CD4-positive, alpha-beta T cell treated with Interleukin-1 beta for 1 hour (primary cell): ENCODE data around the gene BFSP2.
"Not testable (repeated sequence)": the region's sequence is repeated elsewhere in the genome, so short reads cannot be mapped to it uniquely, and the experiment has no call there.

Source experiments
- DNase-seq, 2 donors: peaks; one replicate each; pipeline ENCODE4 v3.0.0-alpha.2; 2020 to 2022

The BFSP2 gene

GRCh38 chr3:133457465-133458067 lies 57.7 kb downstream of the BFSP2 start:
- no peak for DNase-seq

DNA sequence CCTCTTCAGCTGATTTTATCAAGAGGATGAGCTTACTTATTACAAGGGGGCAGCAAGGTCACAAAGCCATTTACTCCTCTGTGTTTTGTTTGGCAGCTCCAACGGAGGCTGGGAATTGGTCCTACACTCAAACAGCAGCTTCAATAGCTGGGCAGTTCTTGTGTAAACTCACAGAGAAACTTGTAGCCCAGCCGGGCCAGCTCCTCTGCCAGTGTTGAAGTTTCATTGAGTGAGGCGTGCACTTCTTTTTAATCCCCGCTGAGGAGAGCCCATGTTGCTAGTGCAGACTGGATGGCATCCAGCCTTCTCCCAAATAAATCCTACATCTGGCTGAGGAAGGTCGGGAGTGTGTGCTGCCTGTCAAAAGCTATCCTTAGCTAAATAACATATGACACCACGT lies 59.5 kb downstream of the BFSP2 start:
- no peak for DNase-seq

DNA sequence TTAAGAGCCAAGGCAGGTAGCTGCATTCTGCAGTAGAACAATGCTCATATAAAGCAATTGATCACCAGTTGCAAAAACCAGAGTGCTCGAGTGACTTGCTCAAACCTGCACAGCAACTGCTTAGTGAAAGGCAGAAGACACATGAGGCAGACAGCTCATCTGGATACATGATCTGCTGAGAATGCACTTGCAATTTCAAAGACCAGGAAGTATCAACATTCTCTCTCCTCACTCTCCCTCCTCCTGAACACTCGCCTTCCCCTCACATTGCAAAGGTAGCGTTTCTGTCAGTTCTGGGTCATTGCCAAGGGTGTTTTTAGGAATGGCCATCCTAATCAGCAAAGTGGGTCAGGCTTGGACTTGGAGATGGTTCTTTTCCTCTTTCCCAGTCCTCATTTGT lies 61.0 kb downstream of the BFSP2 start:
- no peak for DNase-seq

GRCh38 chr3:133461291-133461690 lies 61.4 kb downstream of the BFSP2 start:
- DNase-seq: no peak

GRCh38 chr3:133463347-133463860 lies 63.5 kb downstream of the BFSP2 start:
- no peak for DNase-seq

GRCh38 chr3:133464573-133464972 lies 64.7 kb downstream of the BFSP2 start:
- DNase-seq: no peak

- peak in 1 of 2 donors; percentile 47 for DNase-seq
Observed at GRCh38 chr3:133466531-133467386, 66.9 kb downstream of the BFSP2 start.

GRCh38 chr3:133467780-133468179 lies 67.9 kb downstream of the BFSP2 start:
- DNase-seq: no peak

DNA sequence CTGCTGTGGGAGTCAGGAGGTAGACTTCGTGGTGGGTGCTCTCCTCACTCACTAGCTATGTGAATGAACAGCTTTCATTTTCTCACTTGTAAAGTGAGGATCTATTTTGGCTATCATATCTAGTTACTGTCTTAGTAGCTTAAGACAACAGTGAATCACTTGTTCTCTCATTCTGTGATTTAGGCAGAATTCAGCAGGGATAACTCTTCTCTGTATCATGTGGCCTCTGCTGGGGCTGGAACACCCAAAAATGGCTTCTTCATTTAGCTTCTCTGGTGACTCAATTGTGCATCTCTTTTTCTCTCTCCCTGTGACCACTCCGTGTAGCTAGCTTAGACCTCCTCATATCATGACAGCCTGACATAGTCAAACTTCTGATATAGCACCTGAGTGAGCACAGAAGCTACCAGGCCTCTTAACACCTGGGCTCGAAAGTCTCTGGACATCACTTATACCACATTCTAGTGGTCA lies 68.4 kb downstream of the BFSP2 start:
- DNase-seq: no peak

DNA sequence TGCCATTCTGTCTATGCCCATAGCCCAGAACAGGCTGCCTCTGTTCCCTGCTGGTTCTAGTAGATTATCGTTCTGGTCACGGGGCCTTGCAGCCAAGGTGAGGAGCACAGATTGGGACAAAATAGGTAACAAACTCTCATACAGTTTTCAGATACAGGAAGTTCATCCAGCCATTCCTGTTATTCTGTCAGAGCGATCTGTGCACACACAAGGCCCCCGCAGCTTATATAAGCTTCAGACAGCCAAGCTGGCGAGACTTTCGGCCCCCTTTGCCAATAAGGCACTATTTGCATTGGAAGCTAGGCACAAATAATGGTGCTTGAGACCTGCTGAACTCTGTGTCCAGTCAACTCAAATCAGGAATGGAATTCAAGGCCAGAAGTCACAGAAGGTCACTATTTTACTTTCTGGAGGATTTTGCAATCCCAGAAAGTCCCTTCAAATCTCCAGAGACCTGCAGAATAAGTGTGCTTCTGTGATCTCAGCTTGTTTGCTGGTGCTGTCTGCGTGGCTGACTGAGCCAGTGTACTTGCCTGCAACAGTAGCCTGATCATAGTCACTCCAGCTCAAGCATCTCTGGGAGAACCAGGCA lies 69.4 kb downstream of the BFSP2 start:
- no peak for DNase-seq

DNA sequence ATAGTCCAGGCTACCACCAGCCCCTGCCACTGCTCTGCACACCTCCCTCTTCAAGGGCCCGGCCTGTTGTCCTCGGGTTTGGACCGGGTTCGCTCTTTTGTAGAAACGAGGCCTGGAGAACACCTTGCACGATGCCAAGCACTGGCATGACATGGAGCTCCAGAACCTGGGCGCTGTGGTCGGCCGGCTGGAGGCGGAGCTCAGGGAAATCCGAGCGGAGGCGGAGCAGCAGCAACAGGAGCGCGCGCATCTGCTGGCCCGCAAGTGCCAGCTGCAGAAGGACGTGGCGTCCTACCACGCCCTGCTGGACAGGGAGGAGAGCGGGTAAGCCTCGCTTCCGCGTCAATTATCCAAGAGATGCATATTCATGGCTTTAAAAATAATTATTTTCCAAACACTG lies 72.4 kb downstream of the BFSP2 start:
- DNase-seq: no peak

- no peak for DNase-seq
Observed at GRCh38 chr3:133472889-133473288, 73.0 kb downstream of the BFSP2 start.

- not testable (repeated sequence) for DNase-seq
Observed at GRCh38 chr3:133473472-133474191, 73.8 kb downstream of the BFSP2 start.

GRCh38 chr3:133474251-133474801 lies 74.5 kb downstream of the BFSP2 start:
- no peak for DNase-seq

GRCh38 chr3:133474817-133475216 lies 75.0 kb downstream of the BFSP2 start:
- DNase-seq: no peak

- DNase-seq: peak in 1 of 2 donors; percentile 13
Observed at GRCh38 chr3:133475245-133476010, 75.6 kb downstream of the BFSP2 start.

DNA sequence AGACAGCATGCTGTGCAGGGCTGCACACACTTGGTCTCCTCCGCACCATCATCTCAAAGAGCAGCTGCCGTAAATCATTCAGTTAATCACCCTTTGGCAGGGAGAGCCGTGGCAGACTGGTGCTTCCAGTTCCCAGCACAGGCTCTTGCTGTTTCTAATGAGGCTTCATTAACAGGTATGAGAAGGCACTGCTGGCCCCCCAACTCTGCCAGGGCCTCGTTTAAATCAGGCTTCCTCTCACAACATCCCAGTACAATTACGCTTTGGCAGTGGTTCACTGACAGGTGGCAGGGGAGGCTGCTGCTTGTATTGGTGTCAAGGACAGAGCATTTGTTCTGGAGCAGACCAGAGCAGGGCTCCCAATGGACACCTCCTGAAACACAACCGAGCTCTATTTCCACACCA lies 77.1 kb downstream of the BFSP2 start:
- no peak for DNase-seq

- no peak for DNase-seq
Observed at GRCh38 chr3:133477487-133477886, 77.6 kb downstream of the BFSP2 start.

GRCh38 chr3:133478624-133479023 lies 78.8 kb downstream of the BFSP2 start:
- no peak for DNase-seq

- no peak for DNase-seq
Observed at GRCh38 chr3:133479401-133479800, 79.5 kb downstream of the BFSP2 start.

DNA sequence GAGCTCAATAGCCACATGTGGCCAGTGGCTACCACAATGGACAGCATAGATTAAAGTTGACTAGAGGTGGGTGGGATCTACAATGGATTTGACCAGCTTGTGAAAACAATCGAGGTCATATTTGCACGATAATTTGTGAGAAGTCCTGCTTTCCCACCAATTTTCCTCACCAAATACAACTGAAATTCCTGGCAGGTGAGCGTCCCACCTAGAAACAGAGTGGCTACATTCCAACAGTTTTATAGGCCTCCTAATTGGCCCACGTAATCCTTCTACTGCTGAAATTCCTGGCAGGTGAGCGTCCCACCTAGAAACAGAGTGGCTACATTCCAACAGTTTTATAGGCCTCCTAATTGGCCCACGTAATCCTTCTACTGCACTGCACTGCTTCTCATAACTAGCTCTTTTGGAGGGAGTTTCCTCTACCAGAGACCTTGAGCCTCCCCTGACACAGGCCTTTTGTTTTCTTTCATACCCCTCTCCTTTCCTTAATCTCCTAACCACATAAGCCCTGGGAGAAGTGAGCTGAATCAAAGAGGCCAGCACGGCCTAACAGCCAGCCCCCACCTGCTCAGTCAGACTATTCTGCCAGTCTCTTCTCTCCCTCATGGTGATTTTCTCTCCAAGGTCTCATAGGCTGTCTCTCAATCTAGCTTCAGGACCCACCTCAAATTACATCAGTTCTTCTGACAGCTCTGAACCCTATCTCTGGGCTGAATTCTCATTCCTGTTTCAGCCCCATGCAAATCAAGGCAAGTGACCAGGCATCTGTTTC lies 80.2 kb downstream of the BFSP2 start:
- DNase-seq: no peak
